GM12878 (cell line): ENCODE measurements around the gene RPRML. TPM values are rescaled to one million over a fixed set of nuclear protein-coding genes. Genes with fewer than 3 reads are reported as not detected.
A peak's percentile ranks its signal among the peaks of the same experiment; 100 is the strongest.

Experiments
- BRCA1 ChIP-seq: IDR thresholded peaks from 2 replicates; pipeline ENCODE4 v1.6.1; 2011; ENCODE audit warnings: low read depth, low read length, improper control_type of control experiment
- CBX3 ChIP-seq: fragments of 200-600 bp; sonication (generic); IDR thresholded peaks from 2 replicates; pipeline ENCODE4 v1.6.1; 2016; ENCODE audit warnings: low read depth, borderline replicate concordance
- CTCF ChIP-seq, 3 experiments: IDR thresholded peaks in 2 of 3; conservative IDR thresholded peaks in 1 of 3; 2 replicates each; pipeline ENCODE4 v1.5.1; 2011; ENCODE audit warnings: low read depth in 3 of 3, low read length in 3 of 3, mild to moderate bottlenecking in 3 of 3, control low read depth in 2 of 3, moderate library complexity in 2 of 3, inconsistent platforms in 1 of 3, mixed read lengths in 1 of 3; ENCODE audit not compliant: control insufficient read depth in 2 of 3, insufficient read depth in 1 of 3; ENCODE audit errors: extremely low read depth in 1 of 3
- E2F4 ChIP-seq: IDR thresholded peaks from 2 replicates; pipeline ENCODE4 v1.6.1; 2012; ENCODE audit warnings: low read depth, low read length, improper control_type of control experiment
- EED ChIP-seq: sonication (generic); IDR thresholded peaks from 2 replicates; pipeline ENCODE4 v1.6.1; 2016; ENCODE audit warnings: antibody characterized with exemption, low read depth
- ELK1 ChIP-seq: IDR thresholded peaks from 2 replicates; pipeline ENCODE4 v1.6.1; 2012; ENCODE audit warnings: low read depth, low read length, improper control_type of control experiment
- FOS ChIP-seq: IDR thresholded peaks from 3 replicates; pipeline ENCODE4 v1.6.1; 2011; ENCODE audit warnings: borderline replicate concordance; ENCODE audit not compliant: insufficient read length; ENCODE audit errors: extremely low read depth
- FOXM1 ChIP-seq: IDR thresholded peaks from 2 replicates; pipeline ENCODE4 v1.6.1; 2012; ENCODE audit warnings: low read depth, mild to moderate bottlenecking, inconsistent platforms, low read length, moderate library complexity
- HDAC2 ChIP-seq: fragments of 200-600 bp; sonication (generic); IDR thresholded peaks from 2 replicates; pipeline ENCODE4 v1.6.1; 2017
- IKZF1 ChIP-seq: fragments of 450-650 bp; conservative IDR thresholded peaks from 2 replicates; pipeline ENCODE4 v1.6.1; 2017; ENCODE audit warnings: antibody characterized with exemption, mild to moderate bottlenecking
- KAT2A ChIP-seq: conservative IDR thresholded peaks from 2 replicates; pipeline ENCODE4 v1.6.1; 2011; ENCODE audit warnings: low read depth, low read length; ENCODE audit not compliant: control insufficient read depth
- MXI1 ChIP-seq: fragments of 150-350 bp; IDR thresholded peaks from 2 replicates; pipeline ENCODE4 v1.6.1; 2011; ENCODE audit warnings: low read depth, mild to moderate bottlenecking, inconsistent platforms, low read length, improper control_type of control experiment
- MYC ChIP-seq: IDR thresholded peaks from 2 replicates; pipeline ENCODE4 v1.6.1; 2011; ENCODE audit warnings: mild to moderate bottlenecking, low read length, moderate library complexity, inconsistent platforms; ENCODE audit not compliant: insufficient read depth, insufficient replicate concordance, insufficient read length, severe bottlenecking
- NFIC ChIP-seq: IDR thresholded peaks from 2 replicates; pipeline ENCODE4 v1.6.1; 2012; ENCODE audit warnings: low read depth, mild to moderate bottlenecking, inconsistent platforms, low read length, moderate library complexity
- NKRF ChIP-seq: fragments of 450-650 bp; conservative IDR thresholded peaks from 2 replicates; pipeline ENCODE4 v1.6.1; 2017; ENCODE audit warnings: mild to moderate bottlenecking, moderate library complexity
- PKNOX1 ChIP-seq: fragments of 450-650 bp; IDR thresholded peaks from 2 replicates; pipeline ENCODE4 v1.6.1; 2016; ENCODE audit warnings: mild to moderate bottlenecking
- POLR2A ChIP-seq: IDR thresholded peaks from 2 replicates; pipeline ENCODE4 v1.6.1; 2011; ENCODE audit warnings: low read depth, mild to moderate bottlenecking, low read length
- SMARCA5 ChIP-seq: fragments of 450-650 bp; IDR thresholded peaks from 2 replicates; pipeline ENCODE4 v1.6.1; 2017; ENCODE audit warnings: mild to moderate bottlenecking
- SP1 ChIP-seq: IDR thresholded peaks from one replicate; pipeline ENCODE4 v1.6.1; 2011; ENCODE audit warnings: low read depth, low read length
- SREBF2 ChIP-seq: IDR thresholded peaks from 2 replicates; pipeline ENCODE4 v1.6.1; 2012; ENCODE audit warnings: mild to moderate bottlenecking, low read length
- USF1 ChIP-seq: IDR thresholded peaks from 2 replicates; pipeline ENCODE4 v1.6.1; 2011; ENCODE audit warnings: borderline replicate concordance, low read depth, mild to moderate bottlenecking, moderate library complexity, mixed read lengths, low read length; ENCODE audit not compliant: insufficient read depth; ENCODE audit errors: extremely low read length
- YY1 ChIP-seq: IDR thresholded peaks from 2 replicates; pipeline ENCODE4 v1.6.1; 2011; ENCODE audit warnings: low read depth, mild to moderate bottlenecking, low read length
- ZNF207 ChIP-seq: fragments of 450-650 bp; IDR thresholded peaks from 2 replicates; pipeline ENCODE4 v1.6.1; 2014; ENCODE audit warnings: antibody characterized with exemption, mild to moderate bottlenecking, borderline replicate concordance
- polyA plus RNA-seq, 11 experiments: library from polyadenylated mRNA; depleted of rRNA in 4 of 11; unstranded in 6 of 11; stranded (reverse) in 5 of 11; fragments of >200 nt; fragmentation: Nextera tagmentation in 4 of 11; fragmentation: Illumina TruSeq in 1 of 11; extraction: Ambion mirVana in 4 of 11; extraction: Trizol in 1 of 11; gene quantifications; 1 replicate in 1 of 11; 2 replicates in 10 of 11; pipeline versions ENCODE4 v1.2.1 to v1.2.3, GENCODE V29; 2011 to 2016; ENCODE audit warnings: inconsistent platforms in 2 of 11, missing spikeins in 2 of 11, low read depth in 1 of 11
- total RNA-seq, 4 experiments: library from RNA; depleted of rRNA in 3 of 4; stranded (reverse); fragments of >200 nt in 3 of 4; fragmentation: Illumina TruSeq in 1 of 4; extraction: Trizol in 1 of 4; gene quantifications; 2 replicates each; pipeline versions ENCODE4 v1.2.1 to v1.2.3, GENCODE V29; 2013 to 2021

Gene RPRML
- total and polyA plus RNA-seq, 10 of the 15 experiments (the other 5 are each of a cell fraction or from before 2014, with no cell fraction given) = not detected

GRCh38 chr17:46940692-46941404, 38.2 kb downstream of the RPRML start (continued):
- TF ChIP-seq EED (no peak), CBX3 (no peak), KAT2A (no peak), IKZF1 (no peak), E2F4 (no peak), BRCA1 (no peak), PKNOX1 (no peak), SMARCA5 (no peak), MYC (no peak), FOXM1 (no peak), NFIC (no peak), NKRF (no peak), YY1 (peak; percentile 57; the same call in 1 of the 2 replicates), ZNF207 (no peak), HDAC2 (no peak), ELK1 (no peak), SREBF2 (no peak), MXI1 (no peak), USF1 (peak; percentile 14), FOS (no peak), CTCF (IDR thresholded peaks at IDR 0.05 in 2 of 3, conservative IDR thresholded peaks at IDR 0.05 in 1 of 3; ENCODE audit: control insufficient read depth in 2 of 3, extremely low read depth in 1 of 3, insufficient read depth in 1 of 3, low read depth in 3 of 3, low read length in 3 of 3) (peak; percentile 88 to 92 (median 91); a peak in 5 of 6 replicates), SP1 (no peak), POLR2A (peak; percentile 35; the same call in 1 of the 2 replicates)
